Measurements from ENCODE around the gene CNTN1. TPM values are rescaled to one million over a fixed set of nuclear protein-coding genes. Genes with fewer than 3 reads are reported as not detected.

The CNTN1 gene
- total and polyA plus RNA-seq, 2 of the 8 experiments (the other 6 are each of a cell fraction or from before 2014, with no cell fraction given), result 7.2 to 21.8 TPM

DNA sequence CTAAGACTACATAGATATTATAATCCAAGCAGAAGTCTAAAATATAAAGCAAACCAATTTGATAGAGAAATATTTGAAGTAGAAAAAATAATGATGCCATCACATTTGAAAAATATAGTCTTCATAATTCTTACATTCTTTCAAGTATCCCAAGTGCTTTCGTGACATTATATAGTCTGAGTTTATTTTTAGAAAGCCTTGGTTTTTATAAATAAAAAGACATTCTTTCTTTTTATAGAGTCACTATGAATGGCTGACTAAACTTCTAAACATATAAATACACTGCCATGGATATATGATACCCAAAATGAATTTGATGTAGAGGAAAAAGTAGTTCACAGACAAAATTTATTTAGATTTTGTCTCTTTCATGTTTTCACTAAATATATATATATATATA lies 360.8 kb downstream of the CNTN1 start:
- Histone ChIP-seq H2BK5ac (ENCODE audit: low read depth, low read length) (no peak overlapping the region), H4K91ac (replicated peaks; ENCODE audit: insufficient read length, low read length) (no peak overlapping the region), H3K23ac (ENCODE audit: insufficient read length) (no peak overlapping the region), H3K18ac (ENCODE audit: extremely low read depth, low read length) (no peak overlapping the region), H3K14ac (ENCODE audit: insufficient read length) (no peak overlapping the region), H2BK20ac (ENCODE audit: low read length) (no peak overlapping the region), H2AFZ (ENCODE audit: low read length) (no peak overlapping the region), H3K27ac (ENCODE audit: low read depth, low read length) (no peak overlapping the region), H3K4me1 (replicated peaks in 1 of 4; ENCODE audit: control insufficient read depth in 3 of 4, insufficient read depth in 4 of 4, low read length in 3 of 4) (no peaks in the 10 kb centered on the region), H3K9me3 (ENCODE audit: insufficient read depth in 2 of 2, low read depth in 1 of 2, low read length in 1 of 2) (no peaks in the 10 kb centered on the region), H3K79me1 (ENCODE audit: low read depth, low read length) (no peaks in the 10 kb centered on the region), H2AK5ac (ENCODE audit: low read depth, low read length) (no peak overlapping the region), H3K56ac (replicated peaks; ENCODE audit: insufficient read length, low read depth, low read length) (no peak overlapping the region), H3K23me2 (ENCODE audit: low read depth, low read length) (no peaks in the 10 kb centered on the region; the same call in 1 of the 2 replicates), H2BK120ac (replicated peaks; ENCODE audit: low read depth, low read length) (no peak overlapping the region), H3K27me3 (replicated peaks in 1 of 4; ENCODE audit: control insufficient read depth in 3 of 4, extremely low read depth in 1 of 4, insufficient read depth in 3 of 4, low read length in 3 of 4) (no peaks in the 10 kb centered on the region), H3K4me2 (ENCODE audit: insufficient read depth in 1 of 2, low read depth in 2 of 2, low read length in 2 of 2) (no peak overlapping the region), H4K20me1 (replicated peaks in 1 of 2; ENCODE audit: control insufficient read depth in 1 of 2, insufficient read depth in 2 of 2, low read length in 2 of 2) (no peaks in the 10 kb centered on the region), H3K9ac (replicated peaks in 1 of 4; ENCODE audit: extremely low read depth in 1 of 4, low read depth in 3 of 4, low read length in 3 of 4) (no peak overlapping the region), H4K5ac (ENCODE audit: insufficient read length, low read depth, low read length) (no peak overlapping the region), H3K36me3 (ENCODE audit: control insufficient read depth in 2 of 4, insufficient read depth in 4 of 4, low read length in 3 of 4) (no peaks in the 10 kb centered on the region), H2BK15ac (ENCODE audit: low read length) (no peak overlapping the region), H4K8ac (ENCODE audit: extremely low read depth, insufficient read depth, low read length) (no peak overlapping the region), H2BK12ac (ENCODE audit: low read depth, low read length) (no peak overlapping the region), H3K79me2 (ENCODE audit: control insufficient read depth in 1 of 2, insufficient read depth in 2 of 2, low read length in 2 of 2) (no peaks in the 10 kb centered on the region), H3K4me3 (ENCODE audit: extremely low read depth in 1 of 4, insufficient read depth in 2 of 4, low read depth in 3 of 4, low read length in 4 of 4) (no peak overlapping the region), H3K4ac (replicated peaks; ENCODE audit: insufficient read length, low read depth, low read length) (no peak overlapping the region)
- no peak for DNase-seq (ENCODE audit: low read depth in 1 of 2, low spot score in 2 of 2)
- POLR2A ChIA-PET (ENCODE audit: partially characterized antibody), result no interaction called here
- WGBS, 2 experiments (ENCODE audit: extremely low coverage in 1 of 2, insufficient coverage in 1 of 2, insufficient read length in 1 of 2, insufficient replicate concordance in 2 of 2, low coverage in 1 of 2, low lambda C conversion rate in 2 of 2, missing lambda C conversion rate in 1 of 2), result 100% methylated on average over 1 of the region's 1 CpG; no CpG with 5 or more reads in 1 of the 2 experiments
- CTCF ChIA-PET (ENCODE audit: partially characterized antibody), result no interaction called here
- TF ChIP-seq MAFK (IDR thresholded peaks at IDR 0.05; ENCODE audit: low read depth, low read length) (no peak), GTF2F1 (IDR thresholded peaks at IDR 0.05; ENCODE audit: borderline replicate concordance, low read depth, low read length) (no peak), EGR1 (IDR thresholded peaks at IDR 0.05; ENCODE audit: borderline replicate concordance, low read depth, low read length) (no peak), SP4 (IDR thresholded peaks at IDR 0.05; ENCODE audit: low read length) (no peak), SP1 (IDR thresholded peaks at IDR 0.05; ENCODE audit: low read depth, low read length) (no peak), TAF7 (optimal IDR thresholded peaks at IDR 0.05; ENCODE audit: borderline replicate concordance, low read depth, low read length) (no peak)
- no peak for FAIRE-seq

Data from H1 (cell line).